Measurements from ENCODE around the gene GLDN. TPM values are rescaled to one million over a fixed set of nuclear protein-coding genes. Genes with fewer than 3 reads are reported as not detected.

GLDN gene
- total RNA-seq, 2 experiments from 2014 or later = not detected

DNA sequence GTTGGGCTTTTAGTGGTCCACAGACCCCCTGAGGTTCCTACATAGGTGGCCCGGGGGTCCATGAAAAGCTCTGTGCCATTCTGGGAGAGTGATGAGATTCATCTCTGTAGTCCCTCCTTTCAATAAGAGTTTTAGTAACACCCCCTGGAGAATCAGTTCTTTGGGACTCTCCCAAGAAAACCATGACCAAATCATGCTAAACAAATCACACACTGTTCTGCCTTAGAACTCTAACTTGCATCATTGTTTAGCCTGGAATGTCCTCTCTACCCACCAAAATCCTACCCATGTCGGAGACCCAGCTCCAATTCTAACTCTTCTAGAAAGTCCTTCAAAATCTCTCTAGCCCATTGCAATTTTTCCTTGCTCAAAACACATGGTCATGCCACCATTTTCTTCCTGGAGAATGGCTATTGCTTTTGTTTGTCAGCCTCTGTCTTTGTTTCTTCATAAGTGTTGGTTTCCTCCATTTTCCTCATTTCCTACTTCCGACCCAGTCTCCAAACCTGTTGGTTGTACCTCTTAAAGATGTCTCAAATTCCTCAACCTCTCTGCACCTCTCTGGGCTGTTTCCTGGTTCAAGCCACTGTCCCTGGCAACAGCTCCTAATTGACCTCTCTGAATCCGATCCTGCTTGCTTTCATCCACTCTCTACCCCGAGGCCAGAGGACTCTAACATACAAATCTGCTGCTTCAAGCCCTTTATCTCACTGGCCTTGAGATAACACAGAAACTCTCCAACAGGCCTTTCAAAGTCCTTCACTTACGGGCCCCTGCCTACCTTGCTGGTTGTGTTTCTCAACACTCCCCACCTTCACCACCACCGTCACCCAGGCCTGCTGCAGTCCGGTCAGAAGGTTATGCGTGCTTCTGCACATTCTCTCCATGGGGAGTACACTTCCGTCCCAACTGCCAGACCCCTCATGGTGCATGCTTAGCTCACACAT is 26.8 kb upstream of the GLDN start:
- Mint-ChIP-seq H3K4me3 (no peak overlapping the region), H3K27me3 (peaks cover 26% of the 10 kb centered on the region), H3K27ac (no peak overlapping the region), H3K9me3 (ENCODE audit: low read depth) (no peaks in the 10 kb centered on the region), H3K36me3 (no peaks in the 10 kb centered on the region), H3K4me1 (no peaks in the 10 kb centered on the region)
- ATAC-seq (no peak), DNase-seq (no peak)
- CTCF ChIA-PET = no interaction called here

DNA sequence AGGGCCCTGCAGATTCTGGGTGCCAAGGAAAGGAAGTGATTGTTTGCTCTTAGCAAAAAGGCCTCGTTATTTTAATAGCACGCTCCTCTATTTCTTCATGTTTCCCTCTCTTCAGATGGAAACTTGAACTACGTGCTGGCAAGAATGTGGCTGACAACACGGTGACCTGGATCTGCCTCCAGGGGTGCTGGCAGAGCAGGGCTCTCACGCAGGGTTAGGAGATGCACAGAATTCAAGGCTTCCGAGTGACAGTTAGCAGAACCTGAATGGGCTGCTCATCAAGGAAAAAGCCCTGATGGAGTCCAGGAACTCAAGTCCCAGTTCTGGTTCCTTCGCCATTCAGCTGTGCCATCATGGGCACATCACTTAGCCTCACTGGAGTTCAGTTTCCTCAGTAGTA is 25.7 kb upstream of the GLDN start:
- no peaks in the 10 kb centered on the region for H3K36me3 Mint-ChIP-seq
- H3K4me3 Mint-ChIP-seq = no peak overlapping the region
- H3K27ac Mint-ChIP-seq = no peak overlapping the region
- ATAC-seq (no peak), DNase-seq (no peak)
- H3K4me1 Mint-ChIP-seq = no peaks in the 10 kb centered on the region
- no peaks in the 10 kb centered on the region for H3K9me3 Mint-ChIP-seq (ENCODE audit: low read depth)
- CTCF ChIA-PET = no interaction called here
- peaks cover 21% of the 10 kb centered on the region for H3K27me3 Mint-ChIP-seq

GRCh38 chr15:51316636-51317035 is 24.8 kb upstream of the GLDN start:
- no peak for DNase-seq
- Mint-ChIP-seq H3K27ac (no peak overlapping the region), H3K36me3 (no peaks in the 10 kb centered on the region), H3K4me3 (no peak overlapping the region), H3K4me1 (no peaks in the 10 kb centered on the region), H3K9me3 (ENCODE audit: low read depth) (no peaks in the 10 kb centered on the region), H3K27me3 (peaks cover 11% of the 10 kb centered on the region)
- CTCF ChIA-PET = no interaction called here
- no peak for ATAC-seq

GRCh38 chr15:51318382-51319150 is 22.9 kb upstream of the GLDN start:
- no peak overlapping the region for H3K4me3 Mint-ChIP-seq
- peaks cover 10% of the 10 kb centered on the region for H3K27me3 Mint-ChIP-seq
- no peaks in the 10 kb centered on the region for H3K4me1 Mint-ChIP-seq
- ATAC-seq (no peak), DNase-seq (no peak)
- no peak overlapping the region for H3K27ac Mint-ChIP-seq
- no peaks in the 10 kb centered on the region for H3K9me3 Mint-ChIP-seq (ENCODE audit: low read depth)
- CTCF ChIA-PET = no interaction called here
- no peaks in the 10 kb centered on the region for H3K36me3 Mint-ChIP-seq

DNA sequence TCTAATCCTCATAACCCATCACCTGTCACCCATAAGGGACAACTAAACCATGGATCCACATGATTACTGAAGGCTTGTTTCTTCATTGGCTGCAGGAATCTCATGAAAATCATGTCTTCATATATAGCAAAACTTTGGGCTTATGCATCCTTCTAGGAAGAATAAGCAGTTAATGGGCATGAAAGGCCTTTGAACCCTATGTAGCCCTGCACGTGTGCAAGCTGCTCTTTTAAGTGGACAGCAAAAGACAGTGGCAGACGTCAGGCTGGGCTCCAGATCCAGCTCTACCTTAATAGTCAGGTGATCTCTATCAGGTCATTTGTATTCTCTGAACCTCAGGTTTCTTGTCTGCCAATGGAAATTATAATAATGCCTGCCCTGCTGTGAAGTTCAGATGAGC is 21.9 kb upstream of the GLDN start:
- no peak for ATAC-seq
- H3K4me1 Mint-ChIP-seq = no peaks in the 10 kb centered on the region
- no peak for DNase-seq
- CTCF ChIA-PET = no interaction called here
- no peaks in the 10 kb centered on the region for H3K9me3 Mint-ChIP-seq (ENCODE audit: low read depth)
- no peak overlapping the region for H3K4me3 Mint-ChIP-seq
- H3K36me3 Mint-ChIP-seq = no peaks in the 10 kb centered on the region
- H3K27ac Mint-ChIP-seq = no peak overlapping the region
- H3K27me3 Mint-ChIP-seq = peaks cover 15% of the 10 kb centered on the region

DNA sequence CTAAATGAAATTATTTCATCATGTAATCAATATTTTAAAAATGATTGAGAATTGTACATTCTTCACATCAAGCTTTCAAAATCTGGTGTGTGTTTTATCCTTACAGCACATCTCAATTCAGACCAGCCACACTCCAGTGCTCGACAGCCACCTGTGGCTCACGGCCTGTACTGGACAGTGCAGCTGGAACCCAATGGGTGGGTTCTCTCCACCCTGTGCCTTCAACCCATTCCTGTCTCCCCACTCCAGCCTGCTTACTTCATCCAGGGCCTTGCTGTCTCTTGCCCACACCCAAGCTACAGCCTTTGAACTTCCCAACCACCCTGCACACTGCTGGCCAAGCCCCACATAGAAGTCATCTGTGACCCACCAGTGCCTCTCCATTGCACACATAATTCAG is 20.6 kb upstream of the GLDN start:
- ATAC-seq = no peak
- DNase-seq = no peak
- CTCF ChIA-PET = no interaction called here
- Mint-ChIP-seq H3K27me3 (peaks cover 17% of the 10 kb centered on the region), H3K9me3 (ENCODE audit: low read depth) (no peaks in the 10 kb centered on the region), H3K4me1 (no peaks in the 10 kb centered on the region), H3K4me3 (no peak overlapping the region), H3K36me3 (no peaks in the 10 kb centered on the region), H3K27ac (no peak overlapping the region)

GRCh38 chr15:51321316-51321715 is 20.1 kb upstream of the GLDN start:
- Mint-ChIP-seq H3K27me3 (peaks cover 22% of the 10 kb centered on the region), H3K36me3 (no peaks in the 10 kb centered on the region), H3K9me3 (ENCODE audit: low read depth) (no peaks in the 10 kb centered on the region), H3K4me1 (no peaks in the 10 kb centered on the region), H3K4me3 (no peak overlapping the region), H3K27ac (no peak overlapping the region)
- no peak for DNase-seq
- ATAC-seq = no peak
- CTCF ChIA-PET = no interaction called here

- Mint-ChIP-seq H3K27me3 (peaks cover 30% of the 10 kb centered on the region), H3K4me3 (no peak overlapping the region), H3K36me3 (no peaks in the 10 kb centered on the region), H3K4me1 (no peaks in the 10 kb centered on the region), H3K27ac (no peak overlapping the region), H3K9me3 (ENCODE audit: low read depth) (no peaks in the 10 kb centered on the region)
- no peak for DNase-seq
- no peak for ATAC-seq
- CTCF ChIA-PET = interaction anchor here (1.3 kb wide), 1 partner anchor 78 kb away, joined by 4 read pairs; no protein-coding TSS in a partner anchor
These were observed 18.7 kb upstream of the GLDN start for GRCh38 chr15:51322621-51323296.

- ATAC-seq = no peak
- Mint-ChIP-seq H3K4me1 (no peaks in the 10 kb centered on the region), H3K36me3 (no peaks in the 10 kb centered on the region), H3K4me3 (no peak overlapping the region), H3K9me3 (ENCODE audit: low read depth) (no peaks in the 10 kb centered on the region), H3K27me3 (peaks cover 30% of the 10 kb centered on the region), H3K27ac (no peak overlapping the region)
- CTCF ChIA-PET = interaction anchor here (1.3 kb wide), 1 partner anchor 77 kb away, joined by 4 read pairs; no protein-coding TSS in a partner anchor
- no peak for DNase-seq
These were observed 17.7 kb upstream of the GLDN start for GRCh38 chr15:51323749-51324148.

DNA sequence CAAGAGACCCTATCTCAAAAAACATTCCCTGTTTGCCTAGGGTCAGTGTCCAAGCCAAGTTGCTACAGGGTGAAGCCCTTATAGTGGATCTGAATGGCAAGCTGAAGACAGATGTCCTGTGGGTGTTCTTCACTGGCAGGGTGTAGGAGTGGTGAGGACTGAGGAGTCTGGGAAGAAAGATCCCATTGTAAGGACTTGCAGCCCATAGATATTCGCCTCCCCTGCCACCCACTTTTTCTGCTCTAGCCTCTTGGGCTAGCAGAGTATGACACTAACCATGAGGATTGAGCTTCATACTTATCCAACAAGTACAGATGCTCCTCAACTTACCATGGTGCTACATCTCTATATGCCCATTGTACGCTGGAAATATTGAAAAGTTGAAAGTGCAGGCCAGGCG is 16.3 kb upstream of the GLDN start:
- Mint-ChIP-seq H3K27ac (no peak overlapping the region), H3K27me3 (peaks cover 28% of the 10 kb centered on the region), H3K36me3 (no peaks in the 10 kb centered on the region), H3K4me1 (no peaks in the 10 kb centered on the region), H3K9me3 (ENCODE audit: low read depth) (no peaks in the 10 kb centered on the region), H3K4me3 (no peak overlapping the region)
- DNase-seq (no peak), ATAC-seq (no peak)
- CTCF ChIA-PET = no interaction called here

- CTCF ChIA-PET = no interaction called here
These were observed 14.4 kb upstream of the GLDN start for GRCh38 chr15:51327081-51327480.

GRCh38 chr15:51328926-51329325 is 12.5 kb upstream of the GLDN start:
- Mint-ChIP-seq H3K9me3 (ENCODE audit: low read depth) (no peaks in the 10 kb centered on the region), H3K4me3 (no peak overlapping the region), H3K36me3 (no peaks in the 10 kb centered on the region), H3K27ac (no peak overlapping the region), H3K27me3 (peaks cover 19% of the 10 kb centered on the region), H3K4me1 (no peaks in the 10 kb centered on the region)
- ATAC-seq (no peak), DNase-seq (no peak)
- CTCF ChIA-PET = interaction anchor here (0.6 kb wide), 1 partner anchor 165 kb away, joined by 4 read pairs; no protein-coding TSS in a partner anchor

More at GRCh38 chr15:51327081-51327480, 14.4 kb upstream of the GLDN start:
- no peaks in the 10 kb centered on the region for H3K36me3 Mint-ChIP-seq
- H3K9me3 Mint-ChIP-seq (ENCODE audit: low read depth) = no peaks in the 10 kb centered on the region
- H3K27ac Mint-ChIP-seq = no peak overlapping the region
- H3K27me3 Mint-ChIP-seq = peaks cover 28% of the 10 kb centered on the region
- DNase-seq (no peak), ATAC-seq (no peak)
- no peaks in the 10 kb centered on the region for H3K4me1 Mint-ChIP-seq
- no peak overlapping the region for H3K4me3 Mint-ChIP-seq

GRCh38 chr15:51331141-51331540 is 10.3 kb upstream of the GLDN start:
- Mint-ChIP-seq H3K4me1 (peaks cover 1% of the 10 kb centered on the region), H3K36me3 (no peaks in the 10 kb centered on the region), H3K4me3 (no peak overlapping the region), H3K27ac (no peak overlapping the region), H3K27me3 (peaks cover 15% of the 10 kb centered on the region), H3K9me3 (ENCODE audit: low read depth) (no peaks in the 10 kb centered on the region)
- DNase-seq = no peak
- CTCF ChIA-PET = no interaction called here
- no peak for ATAC-seq
